WTC11 (cell line): ENCODE data around the gene CACNG4. TPM values are rescaled to one million over a fixed set of nuclear protein-coding genes. Genes with fewer than 3 reads are reported as not detected.

ENCODE experiments used
- ATAC-seq: fragments of 200-7000 bp; cut with Tn5 transposase; 2 replicates; pipeline ENCODE4 v1.10.0; 2021; ENCODE audit warnings: mild to moderate bottlenecking, moderate library complexity
- CTCF ChIA-PET: fragments of 300-600 bp; sonication (Branson Sonifier 250); formaldehyde crosslinking; loops from one replicate; lab custom pipeline; 2021; ENCODE audit warnings: antibody characterized with exemption; lab: Charles Lee
- POLR2A ChIA-PET: fragments of 350-600 bp; sonication (Branson Sonifier 250); formaldehyde crosslinking; loops from one replicate; lab custom pipeline; 2021; ENCODE audit warnings: antibody characterized with exemption; lab: Charles Lee
- DNase-seq: peaks from one replicate; pipeline ENCODE4 v3.0.0; 2021; ENCODE audit warnings: low spot score
- H3K27ac Mint-ChIP-seq: 2 replicates; pipeline ENCODE4 v1.8.0; 2021; ENCODE audit warnings: mixed read lengths
- H3K27me3 Mint-ChIP-seq: 2 replicates; pipeline ENCODE4 v1.8.0; 2021; ENCODE audit warnings: low read depth, mild to moderate bottlenecking, moderate library complexity, mixed read lengths
- H3K36me3 Mint-ChIP-seq: 2 replicates; pipeline ENCODE4 v1.8.0; 2021; ENCODE audit warnings: mixed read lengths
- H3K4me1 Mint-ChIP-seq: 2 replicates; pipeline ENCODE4 v1.8.0; 2022; ENCODE audit warnings: mixed read lengths
- H3K4me3 Mint-ChIP-seq: 2 replicates; pipeline ENCODE4 v1.8.0; 2021; ENCODE audit warnings: mild to moderate bottlenecking, moderate library complexity, mixed read lengths
- H3K9me3 Mint-ChIP-seq: 2 replicates; pipeline ENCODE4 v1.8.0; 2021; ENCODE audit warnings: mixed read lengths
- CREM ChIP-seq: sonication (generic); formaldehyde crosslinking; IDR thresholded peaks from 2 replicates; pipeline ENCODE4 v1.8.1; 2022; ENCODE audit warnings: mild to moderate bottlenecking, missing genetic modification reagents, moderate library complexity
- E2F5 ChIP-seq: sonication (generic); formaldehyde crosslinking; IDR thresholded peaks from 2 replicates; pipeline ENCODE4 v1.8.1; 2022; ENCODE audit warnings: mild to moderate bottlenecking, moderate library complexity, missing genetic modification reagents
- FOXP1 ChIP-seq: sonication (generic); formaldehyde crosslinking; IDR thresholded peaks from 2 replicates; pipeline ENCODE4 v1.8.0; 2022; ENCODE audit warnings: missing genetic modification reagents, mild to moderate bottlenecking, moderate library complexity, borderline replicate concordance
- HMGA2 ChIP-seq: fragments of 250-450 bp; sonication (Bioruptor Pico); IDR thresholded peaks from 2 replicates; pipeline ENCODE4 v1.4.0; 2021; ENCODE audit warnings: mild to moderate bottlenecking, moderate library complexity
- HMGXB4 ChIP-seq: sonication (generic); formaldehyde crosslinking; IDR thresholded peaks from 2 replicates; pipeline ENCODE4 v1.8.1; 2023; ENCODE audit warnings: mild to moderate bottlenecking, moderate library complexity, missing genetic modification reagents
- JUN ChIP-seq: sonication (generic); formaldehyde crosslinking; IDR thresholded peaks from 2 replicates; pipeline ENCODE4 v1.8.0; 2023; ENCODE audit warnings: mild to moderate bottlenecking, missing genetic modification reagents
- MYBL2 ChIP-seq: sonication (generic); formaldehyde crosslinking; IDR thresholded peaks from 2 replicates; pipeline ENCODE4 v1.8.1; 2023; ENCODE audit warnings: mild to moderate bottlenecking, moderate library complexity, missing genetic modification reagents
- NR1H2 ChIP-seq: sonication (generic); formaldehyde crosslinking; IDR thresholded peaks from 2 replicates; pipeline ENCODE4 v1.9.0; 2021; ENCODE audit warnings: mild to moderate bottlenecking, moderate library complexity, missing genetic modification reagents
- SMAD3 ChIP-seq: sonication (generic); formaldehyde crosslinking; IDR thresholded peaks from 2 replicates; pipeline ENCODE4 v1.8.0; 2022; ENCODE audit warnings: missing genetic modification reagents, mild to moderate bottlenecking, borderline replicate concordance
- SMAD4 ChIP-seq: sonication (generic); formaldehyde crosslinking; IDR thresholded peaks from 2 replicates; pipeline ENCODE4 v1.8.0; 2022; ENCODE audit warnings: mild to moderate bottlenecking, missing genetic modification reagents
- TCF7 ChIP-seq: sonication (generic); formaldehyde crosslinking; IDR thresholded peaks from 2 replicates; pipeline ENCODE4 v1.8.0; 2022; ENCODE audit warnings: mild to moderate bottlenecking, low read depth, missing genetic modification reagents, moderate library complexity
- USF1 ChIP-seq: sonication (generic); formaldehyde crosslinking; IDR thresholded peaks from 2 replicates; pipeline ENCODE4 v1.8.0; 2022; ENCODE audit warnings: mild to moderate bottlenecking, missing genetic modification reagents
- USF2 ChIP-seq: sonication (generic); formaldehyde crosslinking; IDR thresholded peaks from 2 replicates; pipeline ENCODE4 v1.8.1; 2023; ENCODE audit warnings: mild to moderate bottlenecking, missing genetic modification reagents, moderate library complexity
- ZBTB21 ChIP-seq: sonication (generic); formaldehyde crosslinking; IDR thresholded peaks from 2 replicates; pipeline ENCODE4 v1.8.1; 2023; ENCODE audit warnings: mild to moderate bottlenecking, missing genetic modification reagents, borderline replicate concordance
- ZNF396 ChIP-seq: fragments of 250-450 bp; sonication (Bioruptor Pico); IDR thresholded peaks from 2 replicates; pipeline ENCODE4 v1.8.0; 2021; ENCODE audit warnings: mild to moderate bottlenecking, moderate library complexity, borderline replicate concordance
- ZNF532 ChIP-seq: fragments of 250-450 bp; sonication (Bioruptor Pico); IDR thresholded peaks from 2 replicates; pipeline ENCODE4 v1.9.0; 2021; ENCODE audit warnings: mild to moderate bottlenecking, borderline replicate concordance
- total RNA-seq: library from RNA; stranded (reverse); gene quantifications from 3 replicates; pipeline ENCODE4 v1.2.3, GENCODE V29; 2021
- TF ChIP-seq, protein P1 (sequence below): sonication (generic); formaldehyde crosslinking; IDR thresholded peaks from 2 replicates; pipeline ENCODE4 v1.8.0; 2022; ENCODE audit warnings: missing genetic modification reagents
- TF ChIP-seq, protein P2 (sequence below): fragments of 250-450 bp; sonication (Bioruptor Pico); IDR thresholded peaks from 2 replicates; pipeline ENCODE4 v2.1.2; 2022; ENCODE audit warnings: mild to moderate bottlenecking, moderate library complexity

CACNG4 gene
- total RNA-seq, 1 experiment from 2014 or later: 3.4 TPM

GRCh38 chr17:66945147-66945835 lies 19.2 kb upstream of the CACNG4 start:
- H3K4me3 Mint-ChIP-seq: no peak overlapping the region
- H3K4me1 Mint-ChIP-seq: peaks cover 19% of the 10 kb centered on the region
- ChIA-PET POLR2A (no interaction called here), CTCF (interaction anchor here (1.2 to 1.8 kb wide), 2 partner anchors 71 to 104 kb away, joined by 3 to 12 read pairs; no protein-coding TSS in a partner anchor)
- ATAC-seq (no peak), DNase-seq (no peak)
- peaks cover 11% of the 10 kb centered on the region for H3K9me3 Mint-ChIP-seq
- no peak for TF ChIP-seq TCF7 (CRISPR knock-in tag)
- TF ChIP-seq ZNF396 (CRISPR knock-in tag): no peak
- TF ChIP-seq NR1H2 (CRISPR knock-in tag): no peak
- TF ChIP-seq FOXP1 (CRISPR knock-in tag): no peak
- TF ChIP-seq HMGXB4 (CRISPR knock-in tag): no peak
- TF ChIP-seq SMAD4 (CRISPR knock-in tag): no peak
- no peak for TF ChIP-seq ZBTB21 (CRISPR knock-in tag)
- no peak for TF ChIP-seq ZNF532
- no peak for TF ChIP-seq HMGA2 (CRISPR knock-in tag)
- no peak overlapping the region for H3K27ac Mint-ChIP-seq
- no peaks in the 10 kb centered on the region; the same call in 1 of the 2 replicates for H3K27me3 Mint-ChIP-seq
- peaks cover 9% of the 10 kb centered on the region; the same call in 1 of the 2 replicates for H3K36me3 Mint-ChIP-seq

DNA sequence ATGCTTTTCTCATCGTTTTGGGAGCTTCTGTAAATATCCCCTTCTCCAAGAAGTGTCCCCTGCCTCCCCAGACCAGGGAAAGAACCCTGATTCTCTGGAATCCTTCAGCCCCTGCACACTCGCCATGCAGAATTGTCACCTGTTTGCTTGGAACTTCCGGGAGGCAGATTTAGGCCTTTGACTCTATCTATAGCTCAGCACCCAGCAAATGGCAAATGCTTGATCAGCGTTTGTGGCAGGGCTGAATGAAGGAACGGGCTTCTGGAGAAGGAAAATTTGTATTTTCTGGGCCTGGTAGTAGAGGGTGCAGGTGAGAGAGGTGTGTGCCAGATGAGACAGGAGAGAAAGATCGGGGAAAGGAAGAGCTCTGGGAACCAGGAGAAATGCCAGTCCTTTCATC lies 18.3 kb upstream of the CACNG4 start:
- no peak overlapping the region for H3K4me3 Mint-ChIP-seq
- H3K36me3 Mint-ChIP-seq: peaks cover 13% of the 10 kb centered on the region
- H3K4me1 Mint-ChIP-seq: peaks cover 29% of the 10 kb centered on the region
- H3K27me3 Mint-ChIP-seq: no peaks in the 10 kb centered on the region; the same call in 1 of the 2 replicates
- no peak for DNase-seq
- no peak overlapping the region for H3K27ac Mint-ChIP-seq
- POLR2A ChIA-PET: no interaction called here
- H3K9me3 Mint-ChIP-seq: peaks cover 18% of the 10 kb centered on the region
- ATAC-seq: no peak
- CTCF ChIA-PET: no interaction called here
- no peak for TF ChIP-seq JUN (CRISPR knock-in tag)
- no peak for TF ChIP-seq MYBL2 (CRISPR knock-in tag)
- TF ChIP-seq, protein P1, sequence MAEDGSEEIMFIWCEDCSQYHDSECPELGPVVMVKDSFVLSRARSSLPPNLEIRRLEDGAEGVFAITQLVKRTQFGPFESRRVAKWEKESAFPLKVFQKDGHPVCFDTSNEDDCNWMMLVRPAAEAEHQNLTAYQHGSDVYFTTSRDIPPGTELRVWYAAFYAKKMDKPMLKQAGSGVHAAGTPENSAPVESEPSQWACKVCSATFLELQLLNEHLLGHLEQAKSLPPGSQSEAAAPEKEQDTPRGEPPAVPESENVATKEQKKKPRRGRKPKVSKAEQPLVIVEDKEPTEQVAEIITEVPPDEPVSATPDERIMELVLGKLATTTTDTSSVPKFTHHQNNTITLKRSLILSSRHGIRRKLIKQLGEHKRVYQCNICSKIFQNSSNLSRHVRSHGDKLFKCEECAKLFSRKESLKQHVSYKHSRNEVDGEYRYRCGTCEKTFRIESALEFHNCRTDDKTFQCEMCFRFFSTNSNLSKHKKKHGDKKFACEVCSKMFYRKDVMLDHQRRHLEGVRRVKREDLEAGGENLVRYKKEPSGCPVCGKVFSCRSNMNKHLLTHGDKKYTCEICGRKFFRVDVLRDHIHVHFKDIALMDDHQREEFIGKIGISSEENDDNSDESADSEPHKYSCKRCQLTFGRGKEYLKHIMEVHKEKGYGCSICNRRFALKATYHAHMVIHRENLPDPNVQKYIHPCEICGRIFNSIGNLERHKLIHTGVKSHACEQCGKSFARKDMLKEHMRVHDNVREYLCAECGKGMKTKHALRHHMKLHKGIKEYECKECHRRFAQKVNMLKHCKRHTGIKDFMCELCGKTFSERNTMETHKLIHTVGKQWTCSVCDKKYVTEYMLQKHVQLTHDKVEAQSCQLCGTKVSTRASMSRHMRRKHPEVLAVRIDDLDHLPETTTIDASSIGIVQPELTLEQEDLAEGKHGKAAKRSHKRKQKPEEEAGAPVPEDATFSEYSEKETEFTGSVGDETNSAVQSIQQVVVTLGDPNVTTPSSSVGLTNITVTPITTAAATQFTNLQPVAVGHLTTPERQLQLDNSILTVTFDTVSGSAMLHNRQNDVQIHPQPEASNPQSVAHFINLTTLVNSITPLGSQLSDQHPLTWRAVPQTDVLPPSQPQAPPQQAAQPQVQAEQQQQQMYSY (CRISPR knock-in tag): no peak
- no peak for TF ChIP-seq USF2 (CRISPR knock-in tag)
- TF ChIP-seq SMAD3: no peak
- no peak for TF ChIP-seq CREM (CRISPR knock-in tag)
- no peak for TF ChIP-seq USF1 (CRISPR knock-in tag)
- TF ChIP-seq, protein P2, sequence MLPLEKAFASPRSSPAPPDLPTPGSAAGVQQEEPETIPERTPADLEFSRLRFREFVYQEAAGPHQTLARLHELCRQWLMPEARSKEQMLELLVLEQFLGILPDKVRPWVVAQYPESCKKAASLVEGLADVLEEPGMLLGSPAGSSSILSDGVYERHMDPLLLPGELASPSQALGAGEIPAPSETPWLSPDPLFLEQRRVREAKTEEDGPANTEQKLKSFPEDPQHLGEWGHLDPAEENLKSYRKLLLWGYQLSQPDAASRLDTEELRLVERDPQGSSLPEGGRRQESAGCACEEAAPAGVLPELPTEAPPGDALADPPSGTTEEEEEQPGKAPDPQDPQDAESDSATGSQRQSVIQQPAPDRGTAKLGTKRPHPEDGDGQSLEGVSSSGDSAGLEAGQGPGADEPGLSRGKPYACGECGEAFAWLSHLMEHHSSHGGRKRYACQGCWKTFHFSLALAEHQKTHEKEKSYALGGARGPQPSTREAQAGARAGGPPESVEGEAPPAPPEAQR (CRISPR knock-in tag): no peak
- TF ChIP-seq HMGXB4 (CRISPR knock-in tag): no peak
- no peak for TF ChIP-seq E2F5 (CRISPR knock-in tag)
- TF ChIP-seq NR1H2 (CRISPR knock-in tag): no peak
